ENCODE data around the gene ARID5A. TPM values are rescaled to one million over a fixed set of nuclear protein-coding genes. Genes with fewer than 3 reads are reported as not detected.

The ARID5A gene
- total and polyA plus RNA-seq, 2 of the 13 experiments (the other 11 are each of a cell fraction or from before 2014, with no cell fraction given) = 6.0 to 9.5 TPM

GRCh38 chr2:96531872-96532505, 4.6 kb upstream of the ARID5A start:
- H3K9ac ChIP-seq (ENCODE audit: insufficient read depth, low read depth, low read length) = peak overlapping the region; percentile 28; the same call in 1 of the 2 replicates
- H3K9me3 ChIP-seq (ENCODE audit: low read length) = no peaks in the 10 kb centered on the region
- no peak for DNase-seq (ENCODE audit: low spot score)
- intact Hi-C loops (cut with micrococcal nuclease; ENCODE audit: unreplicated experiment) = no loop called here
- H3K4me2 ChIP-seq (ENCODE audit: low read depth, low read length) = peak overlapping the region; percentile 69
- no peak overlapping the region for H2AFZ ChIP-seq (ENCODE audit: low read length)
- WGBS (ENCODE audit: low lambda C conversion rate) = 17% methylated on average over 22 of the region's 23 CpGs
- ChIA-PET POLR2A (interaction anchor here (0.5 to 1.3 kb wide), 3 partner anchors 9 to 228 kb away, joined by 3 read pairs; partner anchors contain the start of gene CNNM4), CTCF (ENCODE audit: low intra/inter-chr PET ratio, low total read pairs) (no interaction called here)
- H4K20me1 ChIP-seq (ENCODE audit: insufficient read depth, low read length) = no peaks in the 10 kb centered on the region
- no peak overlapping the region for H3K27ac ChIP-seq (ENCODE audit: extremely low read length, insufficient read depth, low read length)
- no peaks in the 10 kb centered on the region for H3K36me3 ChIP-seq (replicated peaks in 1 of 2; ENCODE audit: control insufficient read depth in 1 of 2, insufficient read depth in 2 of 2, low read length in 2 of 2)
- no TSS peak for BruUV-seq (replicated peaks)
- in situ Hi-C loops (cut with HindIII; ENCODE audit: extremely low pct_ligation_motif_present, low pct_unique_long_range_greater_than_20kb) = no loop called here
- peaks cover 19 to 71% of the 10 kb centered on the region in 2 experiments for H3K27me3 ChIP-seq (ENCODE audit: control insufficient read depth in 1 of 2, insufficient read depth in 2 of 2, low read length in 2 of 2)
- peak overlapping the region; percentile 17 to 61 (median 26); a peak in 5 of 6 replicates for H3K4me3 ChIP-seq (replicated peaks in 1 of 3; ENCODE audit: insufficient read depth in 1 of 3, low read depth in 2 of 3, low read length in 3 of 3)
- H3K4me1 ChIP-seq (ENCODE audit: insufficient read depth, low read length) = peaks cover 35% of the 10 kb centered on the region; the same call in 1 of the 2 replicates
- ATAC-seq = no peak
- FAIRE-seq = no peak
- no peaks in the 10 kb centered on the region for H3K79me2 ChIP-seq (ENCODE audit: insufficient read depth, low read length)
- TF ChIP-seq, protein P1, sequence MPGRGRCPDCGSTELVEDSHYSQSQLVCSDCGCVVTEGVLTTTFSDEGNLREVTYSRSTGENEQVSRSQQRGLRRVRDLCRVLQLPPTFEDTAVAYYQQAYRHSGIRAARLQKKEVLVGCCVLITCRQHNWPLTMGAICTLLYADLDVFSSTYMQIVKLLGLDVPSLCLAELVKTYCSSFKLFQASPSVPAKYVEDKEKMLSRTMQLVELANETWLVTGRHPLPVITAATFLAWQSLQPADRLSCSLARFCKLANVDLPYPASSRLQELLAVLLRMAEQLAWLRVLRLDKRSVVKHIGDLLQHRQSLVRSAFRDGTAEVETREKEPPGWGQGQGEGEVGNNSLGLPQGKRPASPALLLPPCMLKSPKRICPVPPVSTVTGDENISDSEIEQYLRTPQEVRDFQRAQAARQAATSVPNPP (CRISPR knock-in tag; IDR thresholded peaks at IDR 0.05) = no peak
- TF ChIP-seq NKX3-1 (CRISPR knock-in tag; IDR thresholded peaks at IDR 0.05) (no peak), BRCA1 (CRISPR knock-in tag; IDR thresholded peaks at IDR 0.05) (no peak), ESRRA (CRISPR knock-in tag; IDR thresholded peaks at IDR 0.05; ENCODE audit: low read depth) (no peak), ZNF784 (CRISPR knock-in tag; IDR thresholded peaks at IDR 0.05; ENCODE audit: borderline replicate concordance) (no peak), KDM6A (CRISPR knock-in tag; IDR thresholded peaks at IDR 0.05; ENCODE audit: low read depth) (no peak), ZNF761 (CRISPR knock-in tag; conservative IDR thresholded peaks at IDR 0.05) (no peak), SP4 (CRISPR knock-in tag; IDR thresholded peaks at IDR 0.05) (peak; percentile 73; the same call in 1 of the 2 replicates), ZNF552 (CRISPR knock-in tag; IDR thresholded peaks at IDR 0.05; ENCODE audit: borderline replicate concordance) (no peak), HCFC1 (IDR thresholded peaks at IDR 0.05; ENCODE audit: low read depth, low read length) (peak; percentile 68), PTBP1 (IDR thresholded peaks at IDR 0.05; ENCODE audit: low read depth, low read length, poor library complexity, severe bottlenecking) (no peak), SP2 (CRISPR knock-in tag; IDR thresholded peaks at IDR 0.05) (0 out of 2 replicates have a peak, but pooled peaks have one; percentile 38), TP53 (CRISPR knock-in tag; conservative IDR thresholded peaks at IDR 0.05) (no peak), ZNF749 (CRISPR knock-in tag; IDR thresholded peaks at IDR 0.05; ENCODE audit: borderline replicate concordance) (no peak), CREM (IDR thresholded peaks at IDR 0.05) (peak; percentile 48; the same call in 1 of the 2 replicates), CREM (CRISPR knock-in tag; IDR thresholded peaks at IDR 0.05) (no peak), GTF3A (CRISPR knock-in tag; conservative IDR thresholded peaks at IDR 0.05) (0 out of 2 replicates have a peak, but pooled peaks have one; percentile 35), ZNF678 (CRISPR knock-in tag; IDR thresholded peaks at IDR 0.05) (0 out of 2 replicates have a peak, but pooled peaks have one; percentile 57), ZNF253 (CRISPR knock-in tag; IDR thresholded peaks at IDR 0.05; ENCODE audit: borderline replicate concordance) (no peak), ZNF230 (CRISPR knock-in tag; IDR thresholded peaks at IDR 0.05) (0 out of 2 replicates have a peak, but pooled peaks have one; percentile 24), REXO4 (CRISPR knock-in tag; IDR thresholded peaks at IDR 0.05; ENCODE audit: borderline replicate concordance) (no peak), THAP11 (CRISPR knock-in tag; IDR thresholded peaks at IDR 0.05) (peak; percentile 92), SP1 (IDR thresholded peaks at IDR 0.05) (no peak), SP1 (CRISPR knock-in tag; IDR thresholded peaks at IDR 0.05) (peak; percentile 56)
- TF ChIP-seq, protein P2, sequence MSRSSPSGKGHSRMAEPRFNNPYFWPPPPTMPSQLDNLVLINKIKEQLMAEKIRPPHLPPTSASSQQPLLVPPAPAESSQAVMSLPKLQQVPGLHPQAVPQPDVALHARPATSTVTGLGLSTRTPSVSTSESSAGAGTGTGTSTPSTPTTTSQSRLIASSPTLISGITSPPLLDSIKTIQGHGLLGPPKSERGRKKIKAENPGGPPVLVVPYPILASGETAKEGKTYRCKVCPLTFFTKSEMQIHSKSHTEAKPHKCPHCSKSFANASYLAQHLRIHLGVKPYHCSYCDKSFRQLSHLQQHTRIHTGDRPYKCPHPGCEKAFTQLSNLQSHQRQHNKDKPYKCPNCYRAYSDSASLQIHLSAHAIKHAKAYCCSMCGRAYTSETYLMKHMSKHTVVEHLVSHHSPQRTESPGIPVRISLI (CRISPR knock-in tag; IDR thresholded peaks at IDR 0.05; ENCODE audit: borderline replicate concordance) = peak; percentile 46; the same call in 1 of the 2 replicates
